Measurements from ENCODE around the gene ZNF562. TPM values are rescaled to one million over a fixed set of nuclear protein-coding genes. Genes with fewer than 3 reads are reported as not detected.
"Not testable (repeated sequence)": the region's sequence is repeated elsewhere in the genome, so short reads cannot be mapped to it uniquely, and the experiment has no call there.

Gene ZNF562
- total RNA-seq, 1 donor from 2014 or later = 21.1 TPM

GRCh38 chr19:9709305-9709704, 34.4 kb upstream of the ZNF562 start:
- H3K9me3 ChIP-seq = peaks cover 0 to 13% of the 10 kb centered on the region in 2 donors
- no peak for DNase-seq (ENCODE audit: low spot score in 2 of 2)

GRCh38 chr19:9705836-9706235, 30.9 kb upstream of the ZNF562 start:
- H3K4me1 ChIP-seq = no peaks in the 10 kb centered on the region
- no peak overlapping the region for H3K4me3 ChIP-seq
- DNase-seq (ENCODE audit: low spot score in 2 of 2) = no peak
- intact Hi-C loops (cut with DNase I) = no loop called here
- no peaks in the 10 kb centered on the region for H3K36me3 ChIP-seq
- H3K27me3 ChIP-seq = no peaks in the 10 kb centered on the region
- H3K9me3 ChIP-seq = peaks cover 0 to 2% of the 10 kb centered on the region in 2 donors
- no peak overlapping the region for H3K27ac ChIP-seq
- no peak for TF ChIP-seq CTCF (IDR thresholded peaks at IDR 0.05)

More at GRCh38 chr19:9709305-9709704, 34.4 kb upstream of the ZNF562 start:
- no peak overlapping the region for H3K27ac ChIP-seq
- no peaks in the 10 kb centered on the region for H3K27me3 ChIP-seq
- intact Hi-C loops (cut with DNase I) = no loop called here
- TF ChIP-seq CTCF (IDR thresholded peaks at IDR 0.05) = no peak
- H3K4me3 ChIP-seq = no peak overlapping the region
- H3K36me3 ChIP-seq = no peaks in the 10 kb centered on the region
- H3K4me1 ChIP-seq = no peaks in the 10 kb centered on the region

- intact Hi-C loops (cut with DNase I) = no loop called here
- Histone ChIP-seq H3K27me3 (no peaks in the 10 kb centered on the region), H3K4me1 (no peaks in the 10 kb centered on the region), H3K36me3 (no peaks in the 10 kb centered on the region), H3K27ac (no peak overlapping the region), H3K4me3 (no peak overlapping the region), H3K9me3 (peaks cover 0 to 4% of the 10 kb centered on the region in 2 donors)
- no peak for TF ChIP-seq CTCF (IDR thresholded peaks at IDR 0.05)
- no peak for DNase-seq (ENCODE audit: low spot score in 2 of 2)
Observed at GRCh38 chr19:9702186-9702585, 27.3 kb upstream of the ZNF562 start.

GRCh38 chr19:9700229-9700981, 25.5 kb upstream of the ZNF562 start:
- intact Hi-C loops (cut with DNase I) = no loop called here
- DNase-seq (ENCODE audit: low spot score in 2 of 2) = no peak
- H3K4me3 ChIP-seq = no peak overlapping the region

GRCh38 chr19:9690301-9690700, 15.4 kb upstream of the ZNF562 start:
- H3K36me3 ChIP-seq; H3K9me3 ChIP-seq; H3K27ac ChIP-seq; H3K4me1 ChIP-seq; intact Hi-C loops (cut with DNase I); H3K27me3 ChIP-seq; DNase-seq (ENCODE audit: low spot score in 2 of 2); H3K4me3 ChIP-seq: not testable (repeated sequence)

More at GRCh38 chr19:9700229-9700981, 25.5 kb upstream of the ZNF562 start:
- Histone ChIP-seq H3K27ac (no peak overlapping the region), H3K27me3 (no peaks in the 10 kb centered on the region), H3K4me1 (no peaks in the 10 kb centered on the region), H3K36me3 (no peaks in the 10 kb centered on the region), H3K9me3 (peaks cover 0 to 4% of the 10 kb centered on the region in 2 donors)
- no peak for TF ChIP-seq CTCF (IDR thresholded peaks at IDR 0.05)

- intact Hi-C loops (cut with DNase I) = loop anchor here (10.0 kb wide), 1 partner anchor 845 kb away; the partner anchor contains the start of genes MBD3L1 and ZNF558
- H3K27ac ChIP-seq; H3K4me3 ChIP-seq; H3K36me3 ChIP-seq; H3K9me3 ChIP-seq; DNase-seq (ENCODE audit: low spot score in 2 of 2); H3K4me1 ChIP-seq; H3K27me3 ChIP-seq: not testable (repeated sequence)
Observed at GRCh38 chr19:9679996-9680395, 5.1 kb upstream of the ZNF562 start.

GRCh38 chr19:9675358-9675901, 530 bp upstream of the ZNF562 start:
- H3K4me3 ChIP-seq = peak overlapping the region; percentile 71 to 85
- not testable (repeated sequence) for H3K4me1 ChIP-seq; DNase-seq (ENCODE audit: low spot score in 2 of 2); H3K27me3 ChIP-seq
- intact Hi-C loops (cut with DNase I) = loop anchor here (1.0 to 10.0 kb wide), 4 partner anchors 54 to 841 kb away; partner anchors contain the start of genes MBD3L1, ZNF558, ZNF561 and ZNF846
- H3K36me3 ChIP-seq = peaks cover 0 to 17% of the 10 kb centered on the region in 2 donors
- peaks cover 9 to 38% of the 10 kb centered on the region in 2 donors for H3K9me3 ChIP-seq
- peak overlapping the region; percentile 84 to 94 for H3K27ac ChIP-seq

Measured in ascending aorta (tissue), 2 donors.